H1 (cell line): ENCODE data around the gene GALNT12. TPM values are rescaled to one million over a fixed set of nuclear protein-coding genes. Genes with fewer than 3 reads are reported as not detected.

Experiments
- CTCF ChIA-PET: fragments of 300-600 bp; sonication (Branson Sonifier 250); formaldehyde crosslinking; loops from one replicate; lab custom pipeline; 2021; ENCODE audit not compliant: partially characterized antibody; lab: Charles Lee
- POLR2A ChIA-PET: fragments of 300-600 bp; sonication (Branson Sonifier 250); formaldehyde crosslinking; loops from one replicate; lab custom pipeline; 2021; ENCODE audit warnings: inconsistent platforms; ENCODE audit not compliant: partially characterized antibody; lab: Charles Lee
- DNase-seq, 2 experiments: peaks; one replicate each; pipeline versions ENCODE4 v3.0.0 to v3.0.0-alpha.2; 2010 to 2022; ENCODE audit warnings: low spot score in 2 of 2, low read depth in 1 of 2, mixed read lengths in 1 of 2
- FAIRE-seq: peaks from 2 replicates; lab custom pipeline; 2011; peaks lifted over from hg19 to GRCh38; lab: Jason Lieb, UNC
- H2AFZ ChIP-seq: 2 replicates; pipeline ENCODE4 v1.8.1; 2012; ENCODE audit warnings: low read length, inconsistent platforms
- H2AK5ac ChIP-seq: 2 replicates; pipeline ENCODE4 v1.6.1; 2013; ENCODE audit warnings: low read depth, low read length
- H2BK120ac ChIP-seq: replicated peaks from 2 replicates; pipeline ENCODE3; 2013; ENCODE audit warnings: low read depth, low read length, inconsistent platforms
- H2BK12ac ChIP-seq: 2 replicates; pipeline ENCODE4 v1.6.1; 2013; ENCODE audit warnings: low read depth, low read length
- H2BK15ac ChIP-seq: 2 replicates; pipeline ENCODE4 v1.6.1; 2013; ENCODE audit warnings: low read length
- H2BK20ac ChIP-seq: 2 replicates; pipeline ENCODE4 v1.6.1; 2013; ENCODE audit warnings: low read length
- H2BK5ac ChIP-seq: 2 replicates; pipeline ENCODE4 v1.6.1; 2013; ENCODE audit warnings: low read depth, low read length
- H3K14ac ChIP-seq: 2 replicates; pipeline ENCODE4 v1.6.1; 2013; ENCODE audit warnings: inconsistent platforms; ENCODE audit not compliant: insufficient read length
- H3K18ac ChIP-seq: 2 replicates; pipeline ENCODE4 v1.6.1; 2013; ENCODE audit warnings: low read length; ENCODE audit errors: extremely low read depth
- H3K23ac ChIP-seq: 2 replicates; pipeline ENCODE4 v1.6.1; 2013; ENCODE audit warnings: inconsistent platforms; ENCODE audit not compliant: insufficient read length
- H3K23me2 ChIP-seq: 2 replicates; pipeline ENCODE4 v1.6.1; 2013; ENCODE audit warnings: low read depth, low read length
- H3K27ac ChIP-seq: 2 replicates; pipeline ENCODE4 v1.6.1; 2011; ENCODE audit warnings: low read depth, low read length, inconsistent platforms
- H3K27me3 ChIP-seq, 4 experiments: replicated peaks in 1 of 4; 1 replicate in 1 of 4; 2 replicates in 3 of 4; pipeline versions ENCODE4 v1.6.1 to v1.8.1; 2011 to 2013; ENCODE audit warnings: low read length in 3 of 4, mild to moderate bottlenecking in 3 of 4, inconsistent platforms in 2 of 4, mixed read lengths in 2 of 4, moderate library complexity in 1 of 4; ENCODE audit not compliant: control insufficient read depth in 3 of 4, insufficient read depth in 3 of 4; ENCODE audit errors: extremely low read depth in 1 of 4
- H3K36me3 ChIP-seq, 4 experiments: 2 replicates each; pipeline versions ENCODE4 v1.6.1 to v1.8.1; 2011 to 2013; ENCODE audit warnings: mild to moderate bottlenecking in 4 of 4, low read length in 3 of 4, moderate library complexity in 2 of 4, control low read depth in 1 of 4, inconsistent platforms in 1 of 4; ENCODE audit not compliant: insufficient read depth in 4 of 4, control insufficient read depth in 2 of 4
- H3K4ac ChIP-seq: replicated peaks from 2 replicates; pipeline ENCODE3; 2013; ENCODE audit warnings: low read length, low read depth, mixed read lengths, inconsistent platforms; ENCODE audit not compliant: insufficient read length
- H3K4me1 ChIP-seq, 4 experiments: replicated peaks in 1 of 4; 1 replicate in 1 of 4; 2 replicates in 3 of 4; pipeline versions ENCODE4 v1.6.1 to v1.8.1; 2011 to 2013; ENCODE audit warnings: low read length in 3 of 4, inconsistent platforms in 2 of 4, mixed read lengths in 1 of 4; ENCODE audit not compliant: insufficient read depth in 4 of 4, control insufficient read depth in 3 of 4
- H3K4me2 ChIP-seq, 2 experiments: 2 replicates each; pipeline versions ENCODE4 v1.6.1 to v1.8.1; 2011 to 2013; ENCODE audit warnings: low read depth in 2 of 2, low read length in 2 of 2, control low read depth in 1 of 2, inconsistent platforms in 1 of 2, mild to moderate bottlenecking in 1 of 2; ENCODE audit not compliant: insufficient read depth in 1 of 2
- H3K4me3 ChIP-seq, 4 experiments: fragments of 200-600, 300-600 bp in 1 of 4; sonication (generic), shearing (Covaris generic), sonication (Bioruptor Twin) in 1 of 4; 2 replicates each; pipeline versions ENCODE4 v1.5.1 to v1.8.1; 2011 to 2016; ENCODE audit warnings: low read length in 4 of 4, low read depth in 3 of 4, control low read depth in 2 of 4, inconsistent platforms in 2 of 4, mild to moderate bottlenecking in 2 of 4, mixed read lengths in 1 of 4, moderate library complexity in 1 of 4; ENCODE audit not compliant: insufficient read depth in 2 of 4; ENCODE audit errors: extremely low read depth in 1 of 4
- H3K56ac ChIP-seq: replicated peaks from 2 replicates; pipeline ENCODE3; 2013; ENCODE audit warnings: low read depth, mild to moderate bottlenecking, mixed read lengths, low read length, inconsistent platforms; ENCODE audit not compliant: insufficient read length
- H3K79me1 ChIP-seq: 2 replicates; pipeline ENCODE4 v1.6.1; 2013; ENCODE audit warnings: low read depth, low read length, control low read depth
- H3K79me2 ChIP-seq, 2 experiments: 2 replicates each; pipeline versions ENCODE4 v1.6.1 to v1.8.1; 2012 to 2013; ENCODE audit warnings: low read length in 2 of 2, mild to moderate bottlenecking in 2 of 2, inconsistent platforms in 1 of 2; ENCODE audit not compliant: insufficient read depth in 2 of 2, control insufficient read depth in 1 of 2
- H3K9ac ChIP-seq, 4 experiments: replicated peaks in 1 of 4; 1 replicate in 1 of 4; 2 replicates in 3 of 4; pipeline versions ENCODE4 v1.6.1 to v1.8.1; 2011 to 2013; ENCODE audit warnings: low read depth in 3 of 4, low read length in 3 of 4, control low read depth in 2 of 4, mild to moderate bottlenecking in 2 of 4, moderate library complexity in 2 of 4, inconsistent platforms in 1 of 4; ENCODE audit errors: extremely low read depth in 1 of 4
- H3K9me3 ChIP-seq, 2 experiments: 2 replicates each; pipeline versions ENCODE4 v1.6.1 to v1.8.1; 2012 to 2013; ENCODE audit warnings: mild to moderate bottlenecking in 2 of 2, moderate library complexity in 2 of 2, control low read depth in 1 of 2, inconsistent platforms in 1 of 2, low read depth in 1 of 2, low read length in 1 of 2, mixed read lengths in 1 of 2; ENCODE audit not compliant: insufficient read depth in 2 of 2
- H4K20me1 ChIP-seq, 2 experiments: replicated peaks in 1 of 2; 2 replicates each; pipeline versions ENCODE3 to v1.8.1; 2011 to 2013; ENCODE audit warnings: inconsistent platforms in 2 of 2, low read length in 2 of 2, mild to moderate bottlenecking in 1 of 2; ENCODE audit not compliant: insufficient read depth in 2 of 2, control insufficient read depth in 1 of 2
- H4K5ac ChIP-seq: 2 replicates; pipeline ENCODE4 v1.6.1; 2013; ENCODE audit warnings: low read length, low read depth, mixed read lengths, inconsistent platforms; ENCODE audit not compliant: insufficient read length
- H4K8ac ChIP-seq: 2 replicates; pipeline ENCODE4 v1.8.0; 2013; ENCODE audit warnings: mild to moderate bottlenecking, moderate library complexity, low read length, inconsistent platforms; ENCODE audit not compliant: insufficient read depth; ENCODE audit errors: extremely low read depth
- H4K91ac ChIP-seq: replicated peaks from 2 replicates; pipeline ENCODE3; 2013; ENCODE audit warnings: low read length, mixed read lengths, inconsistent platforms; ENCODE audit not compliant: insufficient read length
- WGBS, 2 experiments: shearing (Covaris generic) in 1 of 2; methylation state at CpG; one replicate each; pipeline versions ENCODE4 v1.1.6 to v1.1.7; 2013 to 2015; ENCODE audit warnings: low lambda C conversion rate in 2 of 2, mixed read lengths in 2 of 2, inconsistent platforms in 1 of 2, low coverage in 1 of 2, missing lambda C conversion rate in 1 of 2; ENCODE audit not compliant: insufficient replicate concordance in 2 of 2, insufficient coverage in 1 of 2, insufficient read length in 1 of 2; ENCODE audit errors: extremely low coverage in 1 of 2, missing lambda C conversion rate in 1 of 2; 5-methylcytosine and 5-hydroxymethylcytosine counted together
- polyA plus RNA-seq, 7 experiments: library from polyadenylated mRNA; depleted of rRNA in 3 of 7; stranded (reverse) in 5 of 7; unstranded in 2 of 7; fragments of >200 nt in 5 of 7; fragments of 200-250 nt in 2 of 7; gene quantifications; 1 replicate in 5 of 7; 2 replicates in 1 of 7; 4 replicates in 1 of 7; pipeline versions ENCODE4 v1.2.1 to v1.2.3, GENCODE V29; 2011 to 2013; ENCODE audit warnings: missing spikeins in 2 of 7, mixed read lengths in 2 of 7
- total RNA-seq: library from RNA; stranded (reverse); fragmentation: NEBNext Ultra II Directional; extraction: Animal tissue kit (Norgen Biotek cat#: 25700); gene quantifications from 2 replicates; pipeline ENCODE4 v1.2.1, GENCODE V29; 2021

The GALNT12 gene
- total and polyA plus RNA-seq, 2 of the 8 experiments (the other 6 are each of a cell fraction or from before 2014, with no cell fraction given), result 16.2 to 19.6 TPM

GRCh38 chr9:98819231-98819630 lies 11.8 kb downstream of the GALNT12 start:
- Histone ChIP-seq H3K9ac (no peak overlapping the region), H3K27me3 (no peaks in the 10 kb centered on the region), H2BK12ac (no peak overlapping the region), H3K79me1 (no peaks in the 10 kb centered on the region), H2BK5ac (no peak overlapping the region), H4K8ac (no peak overlapping the region), H3K56ac (no peak overlapping the region), H3K4me3 (no peak overlapping the region), H3K23me2 (no peaks in the 10 kb centered on the region), H4K91ac (no peak overlapping the region), H3K4me2 (no peak overlapping the region), H3K36me3 (peaks cover 0 to 3% (median 1%) of the 10 kb centered on the region in 4 experiments; a peak in 3 of 8 replicates), H3K18ac (no peak overlapping the region), H3K27ac (no peak overlapping the region), H3K4ac (no peak overlapping the region), H4K5ac (no peak overlapping the region), H4K20me1 (no peaks in the 10 kb centered on the region), H3K9me3 (no peaks in the 10 kb centered on the region), H3K79me2 (no peaks in the 10 kb centered on the region), H3K23ac (no peak overlapping the region), H2AFZ (no peak overlapping the region), H2AK5ac (no peak overlapping the region), H2BK15ac (no peak overlapping the region), H3K4me1 (no peaks in the 10 kb centered on the region), H2BK20ac (no peak overlapping the region), H2BK120ac (no peak overlapping the region), H3K14ac (no peak overlapping the region)
- POLR2A ChIA-PET, result no interaction called here
- CTCF ChIA-PET, result no interaction called here
- WGBS, 2 experiments, result 88% methylated on average over 3 of the region's 3 CpGs; no CpG with 5 or more reads in 1 of the 2 experiments
- DNase-seq (no peak), FAIRE-seq (no peak)
